ENCODE data around the gene TRIO.

- TF ChIP-seq ATF2 (CRISPR knock-in tag; IDR thresholded peaks at IDR 0.05; ENCODE audit: borderline replicate concordance, low read depth), result no peak
- no peak for TF ChIP-seq CTCF (IDR thresholded peaks at IDR 0.05)
- no peak for TF ChIP-seq CREM (CRISPR knock-in tag; IDR thresholded peaks at IDR 0.05)
- TF ChIP-seq NR1H2 (CRISPR knock-in tag; IDR thresholded peaks at IDR 0.05), result no peak
- no peak for TF ChIP-seq TEAD4 (CRISPR knock-in tag; IDR thresholded peaks at IDR 0.05)
- TF ChIP-seq GRHL2 (CRISPR knock-in tag; IDR thresholded peaks at IDR 0.05; ENCODE audit: insufficient replicate concordance, severe bottlenecking), result no peak
- TF ChIP-seq IRF2 (CRISPR knock-in tag; IDR thresholded peaks at IDR 0.05; ENCODE audit: borderline replicate concordance, low read depth), result no peak
Observed at GRCh38 chr5:14158890-14159666, 15.9 kb downstream of the TRIO start.
